ENCODE results near the gene SORCS3.

The SORCS3 gene

GRCh38 chr10:104981995-104982394 is 340.9 kb downstream of the SORCS3 start:
- no peak for TF ChIP-seq CTCF (IDR thresholded peaks at IDR 0.05; ENCODE audit: low read depth, low read length)
- no peak overlapping the region for H3K4me3 ChIP-seq (ENCODE audit: low read depth, low read length)
- DNase-seq (ENCODE audit: low read depth, low spot score), result no peak
- in situ Hi-C loops (cut with HindIII; ENCODE audit: low sequenced_read_pairs), result no loop called here

GRCh38 chr10:104988686-104989085 is 347.6 kb downstream of the SORCS3 start:
- in situ Hi-C loops (cut with HindIII; ENCODE audit: low sequenced_read_pairs), result no loop called here
- no peak overlapping the region for H3K4me3 ChIP-seq (ENCODE audit: low read depth, low read length)
- DNase-seq (ENCODE audit: low read depth, low spot score), result no peak
- no peak for TF ChIP-seq CTCF (IDR thresholded peaks at IDR 0.05; ENCODE audit: low read depth, low read length)

- DNase-seq (ENCODE audit: low read depth, low spot score), result no peak
- TF ChIP-seq CTCF (IDR thresholded peaks at IDR 0.05; ENCODE audit: low read depth, low read length), result no peak
- in situ Hi-C loops (cut with HindIII; ENCODE audit: low sequenced_read_pairs), result no loop called here
- H3K4me3 ChIP-seq (ENCODE audit: low read depth, low read length), result no peak overlapping the region
Observed at GRCh38 chr10:104989880-104990279, 348.8 kb downstream of the SORCS3 start.

- in situ Hi-C loops (cut with HindIII; ENCODE audit: low sequenced_read_pairs), result no loop called here
- TF ChIP-seq CTCF (IDR thresholded peaks at IDR 0.05; ENCODE audit: low read depth, low read length), result no peak
- no peak overlapping the region for H3K4me3 ChIP-seq (ENCODE audit: low read depth, low read length)
- no peak for DNase-seq (ENCODE audit: low read depth, low spot score)
Observed at GRCh38 chr10:104993085-104993484, 352.0 kb downstream of the SORCS3 start.

- in situ Hi-C loops (cut with HindIII; ENCODE audit: low sequenced_read_pairs), result no loop called here
- no peak for TF ChIP-seq CTCF (IDR thresholded peaks at IDR 0.05; ENCODE audit: low read depth, low read length)
- DNase-seq (ENCODE audit: low read depth, low spot score), result no peak
- no peak overlapping the region for H3K4me3 ChIP-seq (ENCODE audit: low read depth, low read length)
Observed at GRCh38 chr10:105001269-105001668, 360.2 kb downstream of the SORCS3 start.

- no peak for TF ChIP-seq CTCF (IDR thresholded peaks at IDR 0.05; ENCODE audit: low read depth, low read length)
- DNase-seq (ENCODE audit: low read depth, low spot score), result no peak
- no peak overlapping the region for H3K4me3 ChIP-seq (ENCODE audit: low read depth, low read length)
- in situ Hi-C loops (cut with HindIII; ENCODE audit: low sequenced_read_pairs), result no loop called here
Observed at GRCh38 chr10:105010411-105011121, 369.5 kb downstream of the SORCS3 start.

Measured in astrocyte of the spinal cord (primary cell).